Vagina (tissue), 2 donors: ENCODE results near the gene EIF5A. TPM values are rescaled to one million over a fixed set of nuclear protein-coding genes. Genes with fewer than 3 reads are reported as not detected.
A peak's percentile ranks its signal among the peaks of the same experiment; 100 is the strongest.
"Not testable (repeated sequence)": the region's sequence is repeated elsewhere in the genome, so short reads cannot be mapped to it uniquely, and the experiment has no call there.

Experiments used
- DNase-seq, 2 donors: peaks; one replicate each; pipeline ENCODE4 v3.0.0-alpha.2; 2017; ENCODE audit errors: extremely low spot score in 2 of 2
- H3K27ac ChIP-seq: fragments of 200-600 bp; sonication (generic); one replicate; pipeline ENCODE4 v1.5.1; 2019
- H3K27me3 ChIP-seq: fragments of 200-600 bp; sonication (generic); one replicate; pipeline ENCODE4 v1.5.1; 2019
- H3K36me3 ChIP-seq, 2 donors: fragments of 200-600 bp; sonication (generic); one replicate each; pipeline ENCODE4 v1.5.1; 2017 to 2019
- H3K4me1 ChIP-seq: fragments of 200-600 bp; sonication (generic); one replicate; pipeline ENCODE4 v1.5.1; 2019
- H3K4me3 ChIP-seq, 2 donors: fragments of 200-600 bp; sonication (generic); 1 replicate in 1 of 2; 2 replicates in 1 of 2; pipeline ENCODE4 v1.5.1; 2016 to 2019
- H3K9me3 ChIP-seq: fragments of 200-600 bp; sonication (generic); one replicate; pipeline ENCODE4 v1.5.1; 2019
- POLR2A ChIP-seq, 2 donors: fragments of 450-650 bp; IDR thresholded peaks; one replicate each; pipeline ENCODE4 v1.6.1; 2017; ENCODE audit warnings: antibody characterized with exemption in 2 of 2, mild to moderate bottlenecking in 2 of 2, moderate library complexity in 2 of 2
- POLR2AphosphoS5 ChIP-seq, 2 donors: sonication (generic); formaldehyde crosslinking; IDR thresholded peaks; one replicate each; pipeline ENCODE4 v1.9.0; 2017; ENCODE audit warnings: antibody characterized with exemption in 2 of 2, mild to moderate bottlenecking in 2 of 2, low read depth in 1 of 2; ENCODE audit not compliant: insufficient read depth in 1 of 2
- intact Hi-C: fragments of 100-400 bp; cut with DNase I; formaldehyde crosslinking; loops from one replicate; pipeline ENCODE4 v1.15.1; 2023
- total RNA-seq: library from RNA; depleted of rRNA; stranded (reverse); fragments of >200 nt; gene quantifications from one replicate; pipeline ENCODE4 v1.2.3, GENCODE V29; 2016
- TF ChIP-seq, protein P1 (sequence below), 3 experiments: fragments of 450-650 bp in 2 of 3; fragments of 200-600 bp in 1 of 3; sonication (generic) in 1 of 3; IDR thresholded peaks; one replicate each; pipeline ENCODE4 v1.5.1; 2017 to 2019; ENCODE audit warnings: antibody characterized with exemption in 3 of 3, mild to moderate bottlenecking in 2 of 3, moderate library complexity in 2 of 3

The EIF5A gene
- total RNA-seq, 1 donor from 2014 or later = 238 TPM

DNA sequence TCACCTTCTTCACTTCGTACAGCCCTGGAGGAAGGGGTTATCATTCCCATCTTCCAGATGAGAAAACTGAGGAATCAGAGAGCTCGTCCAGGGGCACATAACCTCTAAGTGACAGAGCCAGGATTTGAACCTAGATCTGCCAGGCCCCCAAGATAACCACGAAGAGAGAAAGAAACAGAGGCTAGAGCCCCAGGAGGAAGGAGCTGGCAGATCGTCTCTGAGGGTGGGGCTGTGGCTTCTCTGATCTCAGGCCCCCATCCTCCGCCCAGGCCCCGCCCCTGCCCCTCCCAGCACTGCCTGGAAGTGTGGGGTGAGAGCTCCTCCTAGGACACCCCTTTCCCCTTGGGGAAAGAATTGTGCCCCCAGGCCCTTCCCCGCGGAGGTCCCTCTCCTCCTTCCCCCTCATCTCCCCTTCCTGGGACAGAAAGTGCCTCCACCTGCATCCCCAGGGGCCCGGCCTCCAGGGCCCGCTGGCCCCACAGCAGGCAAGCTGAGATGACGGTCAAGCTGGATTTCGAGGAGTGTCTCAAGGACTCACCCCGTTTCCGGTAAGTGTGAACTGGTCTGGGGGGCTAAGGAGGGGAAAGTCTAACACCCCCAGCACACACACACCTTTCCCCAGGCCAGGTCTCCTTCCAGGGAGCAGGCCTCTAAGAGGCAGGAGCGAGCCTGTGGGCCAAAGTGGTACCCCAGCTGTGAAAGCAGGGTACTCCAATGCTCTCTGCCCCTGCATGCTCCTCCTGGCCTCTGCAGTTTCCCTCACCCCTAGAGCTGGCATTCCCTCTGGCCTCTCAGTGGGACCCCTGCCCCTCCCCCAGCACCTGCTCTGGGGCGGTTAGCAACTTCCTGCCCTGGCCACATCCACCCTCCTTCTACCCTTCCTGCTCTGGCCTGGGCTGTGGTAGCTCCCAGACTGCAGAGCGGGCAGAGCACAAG lies 29.1 kb downstream of the EIF5A start, which contains the start of gene ACAP1:
Gene ACAP1 (plus strand): TSS at position 290 of the 936 bp plus-strand sequence. CDS start 206 bp downstream, at position 496.
- Histone ChIP-seq H3K27me3 (no peaks in the 10 kb centered on the region), H3K4me3 (peak within 1 kb of the TSS in 1 of 2 donors; percentile 29), H3K27ac (no peak within 1 kb of the TSS)

DNA sequence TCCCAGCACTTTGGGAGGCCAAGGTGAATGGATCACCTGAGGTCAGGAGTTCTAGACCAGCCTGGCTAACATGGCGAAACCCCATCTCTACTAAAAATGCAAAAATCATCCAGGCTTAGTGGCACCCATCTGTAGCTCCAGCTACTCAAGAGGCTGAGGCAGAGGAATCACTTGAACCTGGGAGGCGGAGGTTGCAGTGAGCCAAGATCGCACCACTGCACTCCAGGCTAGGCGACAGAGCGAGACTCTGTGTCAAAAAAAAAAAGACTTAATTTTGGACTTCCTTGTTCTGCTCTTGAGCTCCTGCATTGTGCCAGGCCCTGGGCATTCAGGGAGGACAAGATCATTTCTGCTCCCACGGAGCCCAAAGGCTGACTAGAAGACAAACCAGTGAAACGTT lies 30.2 kb downstream of the EIF5A start:
- H3K4me1 ChIP-seq, H3K27me3 ChIP-seq, H3K4me3 ChIP-seq, intact Hi-C loops, H3K36me3 ChIP-seq, H3K9me3 ChIP-seq, H3K27ac ChIP-seq, DNase-seq: not testable (repeated sequence)

More for the DNA sequence above, 29.1 kb downstream of the EIF5A start, which contains the start of gene ACAP1:
- intact Hi-C loops = no loop called here
- no peaks in the 10 kb centered on the region for H3K9me3 ChIP-seq
- no peaks in the 10 kb centered on the region for H3K4me1 ChIP-seq
- TF ChIP-seq, protein P1, sequence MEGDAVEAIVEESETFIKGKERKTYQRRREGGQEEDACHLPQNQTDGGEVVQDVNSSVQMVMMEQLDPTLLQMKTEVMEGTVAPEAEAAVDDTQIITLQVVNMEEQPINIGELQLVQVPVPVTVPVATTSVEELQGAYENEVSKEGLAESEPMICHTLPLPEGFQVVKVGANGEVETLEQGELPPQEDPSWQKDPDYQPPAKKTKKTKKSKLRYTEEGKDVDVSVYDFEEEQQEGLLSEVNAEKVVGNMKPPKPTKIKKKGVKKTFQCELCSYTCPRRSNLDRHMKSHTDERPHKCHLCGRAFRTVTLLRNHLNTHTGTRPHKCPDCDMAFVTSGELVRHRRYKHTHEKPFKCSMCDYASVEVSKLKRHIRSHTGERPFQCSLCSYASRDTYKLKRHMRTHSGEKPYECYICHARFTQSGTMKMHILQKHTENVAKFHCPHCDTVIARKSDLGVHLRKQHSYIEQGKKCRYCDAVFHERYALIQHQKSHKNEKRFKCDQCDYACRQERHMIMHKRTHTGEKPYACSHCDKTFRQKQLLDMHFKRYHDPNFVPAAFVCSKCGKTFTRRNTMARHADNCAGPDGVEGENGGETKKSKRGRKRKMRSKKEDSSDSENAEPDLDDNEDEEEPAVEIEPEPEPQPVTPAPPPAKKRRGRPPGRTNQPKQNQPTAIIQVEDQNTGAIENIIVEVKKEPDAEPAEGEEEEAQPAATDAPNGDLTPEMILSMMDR (IDR thresholded peaks at IDR 0.05) = no peak
- TF ChIP-seq POLR2A (IDR thresholded peaks at IDR 0.05) (no peak), POLR2AphosphoS5 (IDR thresholded peaks at IDR 0.05; ENCODE audit: insufficient read depth in 1 of 2, low read depth in 1 of 2) (no peak)
- H3K36me3 ChIP-seq = no peaks in the 10 kb centered on the region
- no peak for DNase-seq

DNA sequence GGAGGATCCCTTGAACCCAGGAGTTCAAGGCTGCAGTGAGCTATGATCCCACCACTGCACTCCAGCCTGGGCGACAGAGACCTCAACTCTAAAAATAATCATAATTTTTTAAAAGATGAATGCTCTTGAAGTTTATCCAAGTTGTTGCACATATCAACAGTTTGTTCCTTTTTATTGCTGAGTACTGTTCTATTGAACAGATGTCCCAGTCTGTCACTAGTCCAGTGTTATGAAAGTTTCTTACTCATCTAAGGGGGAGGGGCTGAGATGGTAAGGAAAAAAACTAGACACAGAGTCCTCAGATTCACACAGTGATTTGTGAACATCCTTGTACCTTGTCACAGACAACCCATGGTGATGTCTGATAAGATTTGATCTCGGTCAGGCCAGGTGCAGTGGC lies 32.8 kb downstream of the EIF5A start:
- H3K4me3 ChIP-seq = no peak overlapping the region
- no peaks in the 10 kb centered on the region for H3K36me3 ChIP-seq
- no peak for DNase-seq
- no peaks in the 10 kb centered on the region for H3K9me3 ChIP-seq
- no peaks in the 10 kb centered on the region for H3K4me1 ChIP-seq
- H3K27ac ChIP-seq = no peak overlapping the region
- TF ChIP-seq, protein P1 (IDR thresholded peaks at IDR 0.05) = no peak
- TF ChIP-seq POLR2AphosphoS5 (IDR thresholded peaks at IDR 0.05; ENCODE audit: insufficient read depth in 1 of 2, low read depth in 1 of 2) = no peak
- no peak for TF ChIP-seq POLR2A (IDR thresholded peaks at IDR 0.05)
- intact Hi-C loops = no loop called here
- no peaks in the 10 kb centered on the region for H3K27me3 ChIP-seq

DNA sequence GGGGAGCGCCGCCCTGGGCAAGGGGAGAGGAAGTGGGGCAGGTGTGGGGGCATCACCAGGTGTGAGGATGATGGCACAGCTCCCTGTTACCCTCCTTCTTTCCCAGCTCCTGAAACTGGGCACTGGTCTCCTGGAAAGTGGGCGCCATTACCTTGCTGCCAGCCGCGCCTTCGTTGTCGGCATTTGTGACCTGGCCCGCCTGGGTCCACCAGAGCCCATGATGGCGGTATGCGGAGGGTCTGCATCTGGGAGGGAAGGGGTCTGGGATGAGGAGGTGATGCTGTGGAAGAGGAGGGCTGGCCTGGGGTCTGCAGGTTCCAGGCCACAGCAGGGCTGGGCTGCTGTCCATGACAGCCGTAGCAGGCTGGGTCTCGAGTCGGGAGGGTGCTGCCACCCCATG lies 34.4 kb downstream of the EIF5A start:
- no peaks in the 10 kb centered on the region for H3K4me1 ChIP-seq
- no peak overlapping the region for H3K27ac ChIP-seq
- no peaks in the 10 kb centered on the region for H3K36me3 ChIP-seq
- H3K27me3 ChIP-seq = no peaks in the 10 kb centered on the region
- intact Hi-C loops = no loop called here
- no peak overlapping the region for H3K4me3 ChIP-seq
- H3K9me3 ChIP-seq = no peaks in the 10 kb centered on the region
- no peak for DNase-seq
- TF ChIP-seq POLR2A (IDR thresholded peaks at IDR 0.05) = no peak
- no peak for TF ChIP-seq POLR2AphosphoS5 (IDR thresholded peaks at IDR 0.05; ENCODE audit: insufficient read depth in 1 of 2, low read depth in 1 of 2)
- TF ChIP-seq, protein P1 (IDR thresholded peaks at IDR 0.05) = no peak

DNA sequence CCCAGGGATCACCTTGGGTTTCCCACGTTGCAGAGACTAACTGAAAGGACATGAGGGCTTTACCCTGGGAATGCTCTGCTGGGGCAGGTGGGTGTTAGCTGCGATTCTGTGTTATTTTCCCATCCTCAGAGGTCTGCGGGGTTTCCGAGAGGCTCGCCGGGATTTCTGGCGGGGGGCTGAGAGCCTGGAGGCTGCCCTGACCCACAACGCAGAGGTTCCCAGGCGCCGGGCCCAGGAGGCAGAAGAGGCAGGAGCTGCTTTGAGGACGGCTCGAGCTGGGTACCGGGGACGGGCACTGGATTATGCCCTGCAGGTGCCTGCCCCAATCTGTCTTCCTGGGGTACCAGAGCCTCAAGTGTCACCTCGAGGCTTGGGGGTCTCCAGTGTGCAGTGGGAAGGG lies 35.8 kb downstream of the EIF5A start:
- H3K36me3 ChIP-seq = no peaks in the 10 kb centered on the region
- no peak overlapping the region for H3K27ac ChIP-seq
- H3K27me3 ChIP-seq = no peaks in the 10 kb centered on the region
- intact Hi-C loops = no loop called here
- H3K4me1 ChIP-seq = no peaks in the 10 kb centered on the region
- no peak for DNase-seq
- H3K9me3 ChIP-seq = no peaks in the 10 kb centered on the region
- H3K4me3 ChIP-seq = no peak overlapping the region
- TF ChIP-seq, protein P1 (IDR thresholded peaks at IDR 0.05) = no peak
- TF ChIP-seq POLR2AphosphoS5 (IDR thresholded peaks at IDR 0.05; ENCODE audit: insufficient read depth in 1 of 2, low read depth in 1 of 2) = no peak
- no peak for TF ChIP-seq POLR2A (IDR thresholded peaks at IDR 0.05)
